ENCODE data around the gene SCUBE2.

GRCh38 chr11:9003573-9004182 is 87.7 kb downstream of the SCUBE2 start, which contains the start of gene NRIP3:
- TF ChIP-seq POLR2AphosphoS5 (IDR thresholded peaks at IDR 0.05) (peak in 2 of 4 donors; percentile 54 to 66), CTCF (IDR thresholded peaks at IDR 0.05) (no peak), POLR2A (IDR thresholded peaks at IDR 0.05) (no peak)

All from sigmoid colon (tissue), 4 donors.